PC-9 (cell line): ENCODE results near the gene DCUN1D1. TPM values are rescaled to one million over a fixed set of nuclear protein-coding genes. Genes with fewer than 3 reads are reported as not detected.

Experiments used
- BruUV-seq: library from RNA; stranded (reverse); fragments of 400-500 nt; replicated peaks from 2 replicates; lab custom pipeline; 2021; lab: Mats Ljungman, UMichigan
- CTCF ChIA-PET: fragments of 300-600 bp; sonication (Branson Sonifier 250); formaldehyde crosslinking; loops from one replicate; lab custom pipeline; 2022; ENCODE audit warnings: antibody characterized with exemption; lab: Charles Lee
- POLR2A ChIA-PET: fragments of 300-600 bp; sonication (Branson Sonifier 250); formaldehyde crosslinking; loops from one replicate; lab custom pipeline; 2022; ENCODE audit warnings: antibody characterized with exemption; ENCODE audit not compliant: unreplicated experiment; lab: Charles Lee
- DNase-seq, 2 experiments: peaks; one replicate each; pipeline versions ENCODE4 v3.0.0 to v3.0.0-alpha.2; 2015 to 2022; ENCODE audit warnings: mixed read lengths in 1 of 2
- H2AFZ ChIP-seq: fragments of 200-600 bp; sonication (generic); 2 replicates; pipeline ENCODE4 v1.8.1; 2017; ENCODE audit warnings: antibody characterized with exemption
- H3F3A ChIP-seq: fragments of 200-600 bp; sonication (generic); 2 replicates; pipeline ENCODE4 v1.8.1; 2017; ENCODE audit warnings: antibody characterized with exemption, mild to moderate bottlenecking, low read depth; ENCODE audit not compliant: insufficient read depth
- H3K27ac ChIP-seq: fragments of 200-600 bp; sonication (generic); 2 replicates; pipeline ENCODE4 v1.6.1; 2016; ENCODE audit warnings: mixed run types
- H3K27me3 ChIP-seq: fragments of 200-600 bp; sonication (generic); 2 replicates; pipeline ENCODE4 v1.6.1; 2016; ENCODE audit warnings: low read depth, mixed run types; ENCODE audit not compliant: insufficient read depth
- H3K36me3 ChIP-seq: fragments of 200-600 bp; sonication (generic); 2 replicates; pipeline ENCODE4 v1.6.1; 2016; ENCODE audit warnings: low read depth, mixed run types
- H3K4me1 ChIP-seq: fragments of 200-600 bp; sonication (generic); replicated peaks from 2 replicates; pipeline ENCODE4 v1.6.1; 2016; ENCODE audit warnings: mixed run types; ENCODE audit not compliant: insufficient read depth
- H3K4me2 ChIP-seq: fragments of 200-600 bp; sonication (generic); 2 replicates; pipeline ENCODE4 v1.6.1; 2017; ENCODE audit warnings: mixed run types
- H3K4me3 ChIP-seq: fragments of 200-600 bp; sonication (generic); 2 replicates; pipeline ENCODE4 v1.6.1; 2016; ENCODE audit warnings: mixed run types
- H3K79me2 ChIP-seq: fragments of 200-600 bp; sonication (generic); 2 replicates; pipeline ENCODE4 v1.6.1; 2017; ENCODE audit warnings: low read depth, mixed run types
- H3K9me2 ChIP-seq: fragments of 200-600 bp; sonication (generic); 2 replicates; pipeline ENCODE4 v1.8.1; 2017; ENCODE audit warnings: mild to moderate bottlenecking; ENCODE audit not compliant: insufficient read depth
- H3K9me3 ChIP-seq: fragments of 200-600 bp; sonication (generic); 2 replicates; pipeline ENCODE4 v1.8.1; 2016; ENCODE audit warnings: low read depth; ENCODE audit not compliant: insufficient read depth
- H4K20me1 ChIP-seq: fragments of 200-600 bp; sonication (generic); 2 replicates; pipeline ENCODE4 v1.8.1; 2017; ENCODE audit not compliant: insufficient read depth
- EZH2 ChIP-seq: fragments of 200-600 bp; sonication (generic); IDR thresholded peaks from 2 replicates; pipeline ENCODE4 v1.8.0; 2017; ENCODE audit warnings: antibody characterized with exemption, low read depth
- intact Hi-C: fragments of 100-400 bp; cut with micrococcal nuclease; formaldehyde crosslinking; loops from one replicate; pipeline ENCODE4 v1.10.0; 2022; ENCODE audit not compliant: unreplicated experiment
- total RNA-seq: library from RNA; stranded (reverse); gene quantifications from 2 replicates; pipeline ENCODE4 v1.2.3, GENCODE V29; 2021
- TF ChIP-seq, protein P1 (sequence below): fragments of 200-600 bp; sonication (generic); conservative IDR thresholded peaks from 2 replicates; pipeline ENCODE4 v1.6.1; 2017; ENCODE audit warnings: mixed run types, antibody characterized with exemption, mild to moderate bottlenecking, moderate library complexity

Gene DCUN1D1
- total RNA-seq, 1 experiment from 2014 or later, result 93.5 TPM

GRCh38 chr3:182908471-182908870 lies 71.9 kb downstream of the DCUN1D1 start:
- intact Hi-C loops, result loop anchor here (2.0 to 5.0 kb wide), 4 partner anchors 196 to 478 kb away; no protein-coding TSS in a partner anchor
- POLR2A ChIA-PET, result interaction anchor here (0.6 kb wide), 1 partner anchor 937 kb away, joined by 3 read pairs; no protein-coding TSS in a partner anchor
- DNase-seq, result no peak

DNA sequence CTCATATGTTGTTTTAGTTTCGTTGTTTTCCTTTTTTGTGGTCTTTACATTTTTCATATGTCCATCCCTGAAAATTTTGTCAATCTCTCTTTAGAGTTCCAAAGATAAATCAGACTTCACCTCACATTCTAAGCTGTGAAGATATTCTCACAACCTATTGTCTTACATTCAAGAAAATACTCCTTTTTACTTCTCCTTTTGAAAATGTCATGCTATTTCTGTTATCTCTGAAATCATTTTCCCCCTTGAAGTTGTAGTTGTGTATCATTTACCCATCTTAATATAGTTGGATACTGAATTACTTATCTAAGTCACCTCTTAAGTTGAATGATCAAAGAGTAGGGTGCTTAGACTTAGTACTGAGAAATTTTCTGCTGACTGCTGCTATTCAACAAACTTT lies 74.3 kb downstream of the DCUN1D1 start:
- no peaks in the 10 kb centered on the region for H3K4me1 ChIP-seq
- H3K79me2 ChIP-seq, result no peaks in the 10 kb centered on the region
- no peaks in the 10 kb centered on the region for H3K27me3 ChIP-seq
- DNase-seq, result no peak
- H3K9me3 ChIP-seq, result no peaks in the 10 kb centered on the region
- H2AFZ ChIP-seq, result no peak overlapping the region
- CTCF ChIA-PET, result no interaction called here
- no peak overlapping the region for H3K4me3 ChIP-seq
- peaks cover 18% of the 10 kb centered on the region for H3F3A ChIP-seq
- H4K20me1 ChIP-seq, result no peaks in the 10 kb centered on the region
- POLR2A ChIA-PET, result no interaction called here
- peaks cover 7% of the 10 kb centered on the region for H3K36me3 ChIP-seq
- H3K27ac ChIP-seq, result no peak overlapping the region
- BruUV-seq, result no TSS peak
- no peaks in the 10 kb centered on the region for H3K9me2 ChIP-seq
- TF ChIP-seq, protein P1, sequence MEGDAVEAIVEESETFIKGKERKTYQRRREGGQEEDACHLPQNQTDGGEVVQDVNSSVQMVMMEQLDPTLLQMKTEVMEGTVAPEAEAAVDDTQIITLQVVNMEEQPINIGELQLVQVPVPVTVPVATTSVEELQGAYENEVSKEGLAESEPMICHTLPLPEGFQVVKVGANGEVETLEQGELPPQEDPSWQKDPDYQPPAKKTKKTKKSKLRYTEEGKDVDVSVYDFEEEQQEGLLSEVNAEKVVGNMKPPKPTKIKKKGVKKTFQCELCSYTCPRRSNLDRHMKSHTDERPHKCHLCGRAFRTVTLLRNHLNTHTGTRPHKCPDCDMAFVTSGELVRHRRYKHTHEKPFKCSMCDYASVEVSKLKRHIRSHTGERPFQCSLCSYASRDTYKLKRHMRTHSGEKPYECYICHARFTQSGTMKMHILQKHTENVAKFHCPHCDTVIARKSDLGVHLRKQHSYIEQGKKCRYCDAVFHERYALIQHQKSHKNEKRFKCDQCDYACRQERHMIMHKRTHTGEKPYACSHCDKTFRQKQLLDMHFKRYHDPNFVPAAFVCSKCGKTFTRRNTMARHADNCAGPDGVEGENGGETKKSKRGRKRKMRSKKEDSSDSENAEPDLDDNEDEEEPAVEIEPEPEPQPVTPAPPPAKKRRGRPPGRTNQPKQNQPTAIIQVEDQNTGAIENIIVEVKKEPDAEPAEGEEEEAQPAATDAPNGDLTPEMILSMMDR, result no peak
- TF ChIP-seq EZH2, result no peak
- intact Hi-C loops, result loop anchor here (5.0 kb wide), 2 partner anchors 194 to 276 kb away; no protein-coding TSS in a partner anchor
- no peak overlapping the region for H3K4me2 ChIP-seq

More at GRCh38 chr3:182908471-182908870, 71.9 kb downstream of the DCUN1D1 start:
- CTCF ChIA-PET, result interaction anchor here (0.6 to 1.2 kb wide), 3 partner anchors 16 to 1364 kb away, joined by 3 read pairs; no protein-coding TSS in a partner anchor
- TF ChIP-seq, protein P1, result no peak
- no peak for TF ChIP-seq EZH2
- Histone ChIP-seq H3K4me2 (no peak overlapping the region), H4K20me1 (no peaks in the 10 kb centered on the region), H3K79me2 (no peaks in the 10 kb centered on the region), H3F3A (peaks cover 18% of the 10 kb centered on the region), H3K9me3 (no peaks in the 10 kb centered on the region), H2AFZ (no peak overlapping the region), H3K9me2 (no peaks in the 10 kb centered on the region), H3K27ac (no peak overlapping the region), H3K36me3 (peaks cover 7% of the 10 kb centered on the region; the same call in 1 of the 2 replicates), H3K4me3 (no peak overlapping the region), H3K4me1 (no peaks in the 10 kb centered on the region), H3K27me3 (no peaks in the 10 kb centered on the region)
- no TSS peak for BruUV-seq

DNA sequence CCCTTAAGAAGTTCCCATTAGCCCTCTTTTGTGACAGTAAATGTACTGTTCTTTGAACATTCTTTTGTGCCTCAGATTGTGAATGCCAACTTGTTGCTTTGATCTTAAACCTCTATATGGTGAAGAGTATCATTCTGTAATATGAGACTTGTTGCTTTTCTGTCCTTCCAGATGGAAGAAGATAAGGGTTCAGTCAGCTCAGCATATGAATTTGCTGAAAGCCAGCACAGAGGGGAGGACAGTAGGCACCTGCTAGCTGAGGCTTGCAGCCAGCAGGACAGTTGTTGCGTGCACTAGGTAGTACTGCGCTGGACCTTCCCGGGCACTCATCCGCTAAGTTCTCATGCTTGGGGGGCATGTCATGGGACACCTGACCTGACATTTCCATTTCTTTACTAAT lies 74.7 kb downstream of the DCUN1D1 start:
- BruUV-seq, result no TSS peak
- no peaks in the 10 kb centered on the region for H3K4me1 ChIP-seq
- H3K4me3 ChIP-seq, result no peak overlapping the region
- H3K27me3 ChIP-seq, result no peaks in the 10 kb centered on the region
- TF ChIP-seq, protein P1, result no peak
- no peak for TF ChIP-seq EZH2
- no peak overlapping the region for H2AFZ ChIP-seq
- no peaks in the 10 kb centered on the region for H3K9me2 ChIP-seq
- CTCF ChIA-PET, result no interaction called here
- POLR2A ChIA-PET, result no interaction called here
- no peak for DNase-seq
- peaks cover 18% of the 10 kb centered on the region for H3F3A ChIP-seq
- intact Hi-C loops, result loop anchor here (5.0 kb wide), 2 partner anchors 193 to 277 kb away; no protein-coding TSS in a partner anchor
- H3K9me3 ChIP-seq, result no peaks in the 10 kb centered on the region
- H3K27ac ChIP-seq, result no peak overlapping the region
- no peaks in the 10 kb centered on the region for H3K79me2 ChIP-seq
- H4K20me1 ChIP-seq, result no peaks in the 10 kb centered on the region
- H3K36me3 ChIP-seq, result peaks cover 7% of the 10 kb centered on the region
- no peak overlapping the region for H3K4me2 ChIP-seq
